Astrocyte (in vitro differentiated cells and primary cell): ENCODE results near the gene PRAMEF1. TPM values are rescaled to one million over a fixed set of nuclear protein-coding genes. Genes with fewer than 3 reads are reported as not detected.
"Not testable (repeated sequence)": the region's sequence is repeated elsewhere in the genome, so short reads cannot be mapped to it uniquely, and the experiment has no call there.

Experiments used
- DNase-seq: peaks from one replicate; pipeline ENCODE4 v3.0.0-alpha.2; 2010; ENCODE audit warnings: low read depth
- FAIRE-seq: peaks from 2 replicates; lab custom pipeline; 2011; peaks lifted over from hg19 to GRCh38; lab: Jason Lieb, UNC
- H2AFZ ChIP-seq: 2 replicates; pipeline ENCODE4 v1.6.0; 2012; ENCODE audit warnings: low read depth, low read length, inconsistent platforms
- H3K27ac ChIP-seq: 2 replicates; pipeline ENCODE4 v1.5.1; 2011; ENCODE audit warnings: low read depth, low read length, inconsistent platforms
- H3K27me3 ChIP-seq: 2 replicates; pipeline ENCODE4 v1.6.0; 2011; ENCODE audit warnings: low read length, inconsistent platforms; ENCODE audit not compliant: insufficient read depth
- H3K36me3 ChIP-seq: 2 replicates; pipeline ENCODE4 v1.5.1; 2011; ENCODE audit warnings: low read length, inconsistent platforms; ENCODE audit not compliant: insufficient read depth
- H3K4me1 ChIP-seq: 2 replicates; pipeline ENCODE4 v1.5.1; 2011; ENCODE audit warnings: low read length, inconsistent platforms; ENCODE audit not compliant: insufficient read depth
- H3K4me2 ChIP-seq: 2 replicates; pipeline ENCODE4 v1.6.0; 2012; ENCODE audit warnings: low read length, inconsistent platforms
- H3K4me3 ChIP-seq: 2 replicates; pipeline ENCODE4 v1.5.1; 2011; ENCODE audit warnings: low read depth, mild to moderate bottlenecking, low read length, inconsistent platforms; ENCODE audit not compliant: insufficient read depth
- H3K79me2 ChIP-seq: 2 replicates; pipeline ENCODE4 v1.6.0; 2012; ENCODE audit warnings: mild to moderate bottlenecking, low read length, inconsistent platforms; ENCODE audit not compliant: insufficient read depth
- H3K9ac ChIP-seq: 2 replicates; pipeline ENCODE4 v1.6.0; 2012; ENCODE audit warnings: mild to moderate bottlenecking, low read length, inconsistent platforms
- H3K9me3 ChIP-seq: 2 replicates; pipeline ENCODE4 v1.5.1; 2012; ENCODE audit warnings: low read depth, mild to moderate bottlenecking, low read length, inconsistent platforms; ENCODE audit not compliant: insufficient read depth
- H4K20me1 ChIP-seq: 2 replicates; pipeline ENCODE4 v1.6.0; 2012; ENCODE audit warnings: low read length, inconsistent platforms; ENCODE audit not compliant: insufficient read depth
- H3K27ac Mint-ChIP-seq: one replicate; pipeline ENCODE4 v1.8.0; 2021; ENCODE audit warnings: mild to moderate bottlenecking, mixed read lengths; ENCODE audit not compliant: unreplicated experiment
- H3K27me3 Mint-ChIP-seq: one replicate; pipeline ENCODE4 v1.8.0; 2021; ENCODE audit warnings: low read depth, mixed read lengths; ENCODE audit not compliant: unreplicated experiment
- H3K36me3 Mint-ChIP-seq: one replicate; pipeline ENCODE4 v1.8.0; 2021; ENCODE audit warnings: low read depth, mixed read lengths; ENCODE audit not compliant: unreplicated experiment
- H3K4me1 Mint-ChIP-seq: one replicate; pipeline ENCODE4 v1.8.0; 2021; ENCODE audit warnings: low read depth, mixed read lengths; ENCODE audit not compliant: unreplicated experiment
- H3K4me3 Mint-ChIP-seq: one replicate; pipeline ENCODE4 v1.8.0; 2021; ENCODE audit warnings: mild to moderate bottlenecking, moderate library complexity, mixed read lengths; ENCODE audit not compliant: unreplicated experiment
- H3K9me3 Mint-ChIP-seq: one replicate; pipeline ENCODE4 v1.8.0; 2021; ENCODE audit warnings: mild to moderate bottlenecking, mixed read lengths; ENCODE audit not compliant: unreplicated experiment
- EZH2 ChIP-seq: IDR thresholded peaks from 2 replicates; pipeline ENCODE4 v1.6.1; 2012; ENCODE audit warnings: mild to moderate bottlenecking, low read length, inconsistent platforms; ENCODE audit not compliant: insufficient read depth
- total RNA-seq: library from RNA; stranded (reverse); gene quantifications from 2 replicates; pipeline ENCODE4 v1.2.1, GENCODE V29; 2021
- TF ChIP-seq, protein P1 (sequence below): IDR thresholded peaks from 2 replicates; pipeline ENCODE4 v1.5.1; 2011; ENCODE audit warnings: low read depth, mild to moderate bottlenecking, inconsistent platforms, low read length, moderate library complexity; ENCODE audit not compliant: insufficient read depth

PRAMEF1 gene
- total RNA-seq, 1 donor from 2014 or later = not detected

DNA sequence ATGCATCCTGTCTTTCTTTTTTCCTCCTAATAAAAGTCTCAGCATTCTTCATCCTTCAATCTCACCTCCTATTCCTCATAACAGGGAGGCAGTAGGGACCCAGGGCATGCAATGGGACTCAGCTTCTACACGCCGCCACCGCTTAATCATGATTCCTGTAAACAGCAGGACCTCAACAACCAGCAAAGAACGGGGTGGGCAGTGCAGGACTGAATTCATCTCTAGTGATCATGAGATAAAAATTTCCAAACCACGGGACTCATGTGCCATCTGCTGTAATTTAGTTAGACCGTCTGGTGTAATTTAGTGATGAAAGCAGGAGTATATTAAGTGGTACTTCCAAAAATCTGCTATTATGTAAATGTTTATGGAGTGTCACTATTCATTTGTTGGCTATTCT lies 12.3 kb upstream of the PRAMEF1 start:
- Histone ChIP-seq H3K79me2 (no peaks in the 10 kb centered on the region), H3K27ac (no peak overlapping the region), H3K27me3 (no peaks in the 10 kb centered on the region), H4K20me1 (no peaks in the 10 kb centered on the region), H3K9me3 (no peaks in the 10 kb centered on the region), H2AFZ (no peak overlapping the region), H3K36me3 (no peaks in the 10 kb centered on the region), H3K4me2 (no peak overlapping the region), H3K4me3 (no peak overlapping the region), H3K9ac (no peak overlapping the region), H3K4me1 (no peaks in the 10 kb centered on the region)
- DNase-seq = no peak
- peaks cover 3% of the 10 kb centered on the region for H3K36me3 Mint-ChIP-seq
- H3K4me3 Mint-ChIP-seq = no peak overlapping the region
- FAIRE-seq = no peak
- no peak for TF ChIP-seq EZH2
- TF ChIP-seq, protein P1, sequence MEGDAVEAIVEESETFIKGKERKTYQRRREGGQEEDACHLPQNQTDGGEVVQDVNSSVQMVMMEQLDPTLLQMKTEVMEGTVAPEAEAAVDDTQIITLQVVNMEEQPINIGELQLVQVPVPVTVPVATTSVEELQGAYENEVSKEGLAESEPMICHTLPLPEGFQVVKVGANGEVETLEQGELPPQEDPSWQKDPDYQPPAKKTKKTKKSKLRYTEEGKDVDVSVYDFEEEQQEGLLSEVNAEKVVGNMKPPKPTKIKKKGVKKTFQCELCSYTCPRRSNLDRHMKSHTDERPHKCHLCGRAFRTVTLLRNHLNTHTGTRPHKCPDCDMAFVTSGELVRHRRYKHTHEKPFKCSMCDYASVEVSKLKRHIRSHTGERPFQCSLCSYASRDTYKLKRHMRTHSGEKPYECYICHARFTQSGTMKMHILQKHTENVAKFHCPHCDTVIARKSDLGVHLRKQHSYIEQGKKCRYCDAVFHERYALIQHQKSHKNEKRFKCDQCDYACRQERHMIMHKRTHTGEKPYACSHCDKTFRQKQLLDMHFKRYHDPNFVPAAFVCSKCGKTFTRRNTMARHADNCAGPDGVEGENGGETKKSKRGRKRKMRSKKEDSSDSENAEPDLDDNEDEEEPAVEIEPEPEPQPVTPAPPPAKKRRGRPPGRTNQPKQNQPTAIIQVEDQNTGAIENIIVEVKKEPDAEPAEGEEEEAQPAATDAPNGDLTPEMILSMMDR = no peak
- peaks cover 8% of the 10 kb centered on the region for H3K9me3 Mint-ChIP-seq
- no peak overlapping the region for H3K27ac Mint-ChIP-seq
- H3K4me1 Mint-ChIP-seq = no peaks in the 10 kb centered on the region
- H3K27me3 Mint-ChIP-seq = peaks cover 12% of the 10 kb centered on the region

DNA sequence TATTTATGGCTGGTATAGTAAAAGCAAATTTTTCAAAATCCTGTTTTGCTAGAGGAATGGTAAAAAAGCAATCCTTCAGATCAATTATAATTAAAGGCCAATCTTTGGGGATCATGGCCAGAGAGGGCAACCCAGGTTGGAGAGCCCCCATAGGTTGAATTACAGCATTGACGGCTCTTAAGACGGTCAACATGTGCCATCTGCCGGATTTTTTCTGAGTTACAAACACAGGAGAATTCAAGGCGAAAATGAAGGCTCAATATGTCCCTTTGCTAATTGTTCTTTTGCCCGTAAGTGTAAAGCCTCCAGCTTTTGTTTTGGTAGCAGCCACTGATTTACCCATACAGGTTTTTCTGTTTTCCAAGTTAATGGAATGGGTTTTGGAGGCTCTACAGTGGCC lies 9.7 kb upstream of the PRAMEF1 start:
- not testable (repeated sequence) for H3K9me3 ChIP-seq, H3K36me3 Mint-ChIP-seq, H2AFZ ChIP-seq, FAIRE-seq, H3K27me3 Mint-ChIP-seq, H3K4me2 ChIP-seq, H3K4me3 ChIP-seq, H3K27ac ChIP-seq, H3K36me3 ChIP-seq, H3K27me3 ChIP-seq, H3K79me2 ChIP-seq, DNase-seq, H3K4me1 ChIP-seq, H3K27ac Mint-ChIP-seq, H3K4me3 Mint-ChIP-seq, H3K9ac ChIP-seq, H3K4me1 Mint-ChIP-seq, H4K20me1 ChIP-seq
- peaks cover 13% of the 10 kb centered on the region for H3K9me3 Mint-ChIP-seq

DNA sequence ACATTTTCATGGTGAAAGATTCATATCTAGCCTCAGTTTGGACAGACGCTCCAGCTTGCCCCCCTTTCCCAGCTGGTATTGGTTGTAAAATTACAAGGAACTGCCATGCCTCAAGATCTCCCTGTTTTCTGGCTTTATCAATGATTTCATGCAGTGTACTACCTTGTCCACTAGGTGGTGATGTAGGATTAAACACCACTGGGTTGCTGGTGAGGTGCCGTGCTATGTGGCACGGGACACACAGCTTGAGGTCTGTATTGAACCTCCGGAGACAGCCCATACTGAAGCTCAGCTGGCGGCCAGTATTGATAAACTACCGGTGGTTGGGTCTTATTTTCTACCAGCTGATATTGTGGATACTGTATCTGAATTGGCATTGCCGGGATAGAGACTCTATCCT lies 7.4 kb upstream of the PRAMEF1 start:
- not testable (repeated sequence) for H3K27me3 Mint-ChIP-seq, H3K79me2 ChIP-seq, H2AFZ ChIP-seq, H3K27me3 ChIP-seq, DNase-seq, H3K36me3 ChIP-seq, H3K9me3 ChIP-seq, H3K4me3 Mint-ChIP-seq, H3K9ac ChIP-seq, H3K4me1 ChIP-seq, H3K4me2 ChIP-seq, H3K4me1 Mint-ChIP-seq, H3K27ac Mint-ChIP-seq, H3K4me3 ChIP-seq, H3K27ac ChIP-seq, H4K20me1 ChIP-seq, H3K36me3 Mint-ChIP-seq, FAIRE-seq
- H3K9me3 Mint-ChIP-seq = peaks cover 17% of the 10 kb centered on the region

DNA sequence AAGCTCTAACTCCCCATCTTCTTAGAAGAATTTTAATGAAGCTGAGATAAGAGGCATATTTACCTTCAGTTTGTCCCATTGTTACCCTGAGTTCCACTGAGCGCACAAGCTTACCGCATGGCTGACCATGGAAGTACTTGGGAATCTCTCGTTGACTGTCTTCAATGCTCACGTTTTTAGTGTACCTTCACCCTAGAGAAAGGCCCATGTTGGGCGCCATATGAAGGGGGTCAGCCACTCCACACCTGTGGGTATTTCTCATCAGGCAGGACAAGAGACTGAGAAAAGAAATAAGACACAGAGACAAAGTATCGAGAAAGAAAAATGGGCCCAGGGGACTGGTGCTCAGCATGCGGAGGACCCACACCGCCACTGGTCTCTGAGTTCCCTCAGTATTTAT lies 6.5 kb upstream of the PRAMEF1 start:
- H3K4me1 ChIP-seq, H3K79me2 ChIP-seq, DNase-seq, H3K27me3 ChIP-seq, H3K4me1 Mint-ChIP-seq, H3K9me3 ChIP-seq, H3K27ac Mint-ChIP-seq, H2AFZ ChIP-seq, H3K9ac ChIP-seq, H3K36me3 Mint-ChIP-seq, H3K36me3 ChIP-seq, H4K20me1 ChIP-seq, FAIRE-seq, H3K27ac ChIP-seq, H3K4me3 Mint-ChIP-seq, H3K27me3 Mint-ChIP-seq, H3K4me2 ChIP-seq, H3K4me3 ChIP-seq: not testable (repeated sequence)
- peaks cover 17% of the 10 kb centered on the region for H3K9me3 Mint-ChIP-seq
